Sigmoid colon (tissue), 7 donors: ENCODE measurements around the gene FBXL20. TPM values are rescaled to one million over a fixed set of nuclear protein-coding genes. Genes with fewer than 3 reads are reported as not detected.

ENCODE experiments used
- DNase-seq: peaks from one replicate; pipeline ENCODE4 v3.0.0-alpha.2; 2019
- H3K27ac ChIP-seq, 4 donors: fragments of 200-600 bp; sonication (generic); one replicate each; pipeline ENCODE4 v1.5.1; 2016 to 2019; ENCODE audit warnings: mild to moderate bottlenecking in 1 of 4
- H3K27me3 ChIP-seq, 3 donors: fragments of 200-600 bp; sonication (generic); one replicate each; pipeline ENCODE4 v1.5.1; 2019; ENCODE audit warnings: mild to moderate bottlenecking in 1 of 3
- H3K36me3 ChIP-seq, 4 donors: fragments of 200-600 bp; sonication (generic); one replicate each; pipeline ENCODE4 v1.5.1; 2016 to 2019
- H3K4me1 ChIP-seq, 4 donors: fragments of 200-600 bp; sonication (generic); one replicate each; pipeline ENCODE4 v1.5.1; 2017 to 2019
- H3K4me3 ChIP-seq, 4 donors: fragments of 200-600 bp; sonication (generic); one replicate each; pipeline ENCODE4 v1.5.1; 2017 to 2019; ENCODE audit warnings: mild to moderate bottlenecking in 2 of 4, moderate library complexity in 1 of 4
- H3K9me3 ChIP-seq, 4 donors: fragments of 200-600 bp in 3 of 4; sonication (generic) in 3 of 4; one replicate each; pipeline versions ENCODE4 v1.5.1 to v1.6.1; 2013 to 2019
- CTCF ChIP-seq, 4 experiments: fragments of 450-650 bp in 3 of 4; fragments of 200-600 bp in 1 of 4; IDR thresholded peaks; one replicate each; pipeline ENCODE4 v1.5.1; 2016 to 2019; ENCODE audit warnings: antibody characterized with exemption in 4 of 4, mild to moderate bottlenecking in 3 of 4, moderate library complexity in 2 of 4
- EP300 ChIP-seq, 4 donors: sonication (generic); formaldehyde crosslinking; IDR thresholded peaks; one replicate each; pipeline ENCODE4 v1.6.1; 2017; ENCODE audit warnings: antibody characterized with exemption in 4 of 4
- POLR2A ChIP-seq, 2 donors: fragments of 450-650 bp; IDR thresholded peaks; one replicate each; pipeline ENCODE4 v1.6.1; 2016; ENCODE audit warnings: antibody characterized with exemption in 2 of 2, mild to moderate bottlenecking in 2 of 2, moderate library complexity in 2 of 2
- POLR2AphosphoS5 ChIP-seq, 4 donors: sonication (generic); formaldehyde crosslinking; IDR thresholded peaks; one replicate each; pipeline ENCODE4 v1.6.1; 2017; ENCODE audit warnings: antibody characterized with exemption in 4 of 4
- WGBS, 2 donors: extraction: QIAGEN DNeasy Blood & Tissue Kit; methylation state at CpG; one replicate each; pipeline ENCODE4 v1.1.7; 2013; 5-methylcytosine and 5-hydroxymethylcytosine counted together
- intact Hi-C: fragments of 100-400 bp; cut with DNase I; formaldehyde crosslinking; loops from one replicate; pipeline ENCODE4 v1.15.1; 2023
- polyA plus RNA-seq, 3 donors: library from polyadenylated mRNA; stranded (reverse); fragments of 200-250 nt; gene quantifications; one replicate each; pipeline ENCODE4 v1.2.3, GENCODE V29; 2013
- total RNA-seq, 4 donors: library from RNA; depleted of rRNA; stranded (reverse); fragments of >200 nt; gene quantifications; one replicate each; pipeline ENCODE4 v1.1.0, GENCODE V29; 2016
- donor health status: healthy with polysubstance abuse.
- donor health status: Bipolar disorder and iron deficiency.
- donor health status: healthy.

The FBXL20 gene
- total and polyA plus RNA-seq, 7 donors, result 1.8 to 26.0 (median 17.0) TPM

- WGBS, 2 donors, result 43 to 56% methylated on average over 11 of the region's 11 CpGs
Measured at GRCh38 chr17:39244016-39244599, 157.3 kb downstream of the FBXL20 start.

GRCh38 chr17:39243155-39243554 lies 158.3 kb downstream of the FBXL20 start:
- intact Hi-C loops, result loop anchor here (5.0 kb wide), 1 partner anchor 261 kb away; no protein-coding TSS in a partner anchor
- Histone ChIP-seq H3K9me3 (no peaks in the 10 kb centered on the region), H3K4me3 (no peak overlapping the region), H3K27me3 (peaks cover 0 to 29% (median 8%) of the 10 kb centered on the region in 3 donors), H3K4me1 (no peaks in the 10 kb centered on the region), H3K27ac (no peak overlapping the region), H3K36me3 (no peaks in the 10 kb centered on the region)
- TF ChIP-seq CTCF (IDR thresholded peaks at IDR 0.05), result no peak
- no peak for TF ChIP-seq POLR2A (IDR thresholded peaks at IDR 0.05)
- no peak for TF ChIP-seq POLR2AphosphoS5 (IDR thresholded peaks at IDR 0.05)
- no peak for TF ChIP-seq EP300 (IDR thresholded peaks at IDR 0.05)
- DNase-seq, result peak; percentile 37
- 76 to 83% methylated on average over 8 of the region's 8 CpGs for WGBS, 2 donors

More at GRCh38 chr17:39244016-39244599, 157.3 kb downstream of the FBXL20 start:
- Histone ChIP-seq H3K4me1 (no peaks in the 10 kb centered on the region), H3K27me3 (peaks cover 0 to 19% (median 0%) of the 10 kb centered on the region in 3 donors), H3K4me3 (no peak overlapping the region), H3K36me3 (no peaks in the 10 kb centered on the region), H3K27ac (no peak overlapping the region), H3K9me3 (no peaks in the 10 kb centered on the region)
- no peak for TF ChIP-seq POLR2AphosphoS5 (IDR thresholded peaks at IDR 0.05)
- no peak for TF ChIP-seq POLR2A (IDR thresholded peaks at IDR 0.05)
- TF ChIP-seq EP300 (IDR thresholded peaks at IDR 0.05), result no peak
- no peak for TF ChIP-seq CTCF (IDR thresholded peaks at IDR 0.05)
- intact Hi-C loops, result loop anchor here (1.0 to 5.0 kb wide), 2 partner anchors 37 to 262 kb away; no protein-coding TSS in a partner anchor
- DNase-seq, result peak; percentile 62

- peak; percentile 5 for DNase-seq
- Histone ChIP-seq H3K4me1 (no peaks in the 10 kb centered on the region), H3K27me3 (peaks cover 4 to 36% (median 8%) of the 10 kb centered on the region in 3 donors), H3K27ac (no peak overlapping the region), H3K9me3 (no peaks in the 10 kb centered on the region), H3K4me3 (no peak overlapping the region), H3K36me3 (no peaks in the 10 kb centered on the region)
- TF ChIP-seq POLR2AphosphoS5 (IDR thresholded peaks at IDR 0.05) (no peak), POLR2A (IDR thresholded peaks at IDR 0.05) (no peak), CTCF (IDR thresholded peaks at IDR 0.05) (no peak), EP300 (IDR thresholded peaks at IDR 0.05) (no peak)
- intact Hi-C loops, result loop anchor here (5.0 kb wide), 1 partner anchor 258 kb away; no protein-coding TSS in a partner anchor
- 81 to 93% methylated on average over 5 of the region's 5 CpGs for WGBS, 2 donors
Measured at GRCh38 chr17:39240631-39241030, 160.8 kb downstream of the FBXL20 start.

- DNase-seq, result peak; percentile 27
- intact Hi-C loops, result loop anchor here (5.0 kb wide), 1 partner anchor 257 kb away; no protein-coding TSS in a partner anchor
- Histone ChIP-seq H3K9me3 (no peaks in the 10 kb centered on the region), H3K4me1 (no peaks in the 10 kb centered on the region), H3K27ac (no peak overlapping the region), H3K36me3 (no peaks in the 10 kb centered on the region), H3K27me3 (peaks cover 4 to 44% (median 8%) of the 10 kb centered on the region in 3 donors), H3K4me3 (no peak overlapping the region)
- WGBS, 2 donors, result 18 to 26% methylated on average over 16 of the region's 16 CpGs
- no peak for TF ChIP-seq EP300 (IDR thresholded peaks at IDR 0.05)
- peak in 2 of 4 experiments; percentile 22 for TF ChIP-seq CTCF (IDR thresholded peaks at IDR 0.05)
Measured at GRCh38 chr17:39239640-39240314, 161.6 kb downstream of the FBXL20 start.
